Hepatocyte (in vitro differentiated cells): ENCODE results near the gene ETV3. TPM values are rescaled to one million over a fixed set of nuclear protein-coding genes. Genes with fewer than 3 reads are reported as not detected.

Experiments used
- DNase-seq: peaks from one replicate; pipeline ENCODE4 v3.0.0-alpha.2; 2016; ENCODE audit warnings: low spot score
- H2AFZ ChIP-seq: fragments of 200-600 bp; sonication (generic); 2 replicates; pipeline ENCODE4 v1.6.0; 2016; ENCODE audit warnings: antibody characterized with exemption, mild to moderate bottlenecking
- H3K27ac ChIP-seq: fragments of 200-600 bp; sonication (generic); 2 replicates; pipeline ENCODE4 v1.5.1; 2016; ENCODE audit warnings: mild to moderate bottlenecking
- H3K27me3 ChIP-seq: fragments of 200-600 bp; sonication (generic); 2 replicates; pipeline ENCODE4 v1.6.1; 2016
- H3K36me3 ChIP-seq: fragments of 200-600 bp; sonication (generic); replicated peaks from 2 replicates; pipeline ENCODE4 v1.5.1; 2016; ENCODE audit warnings: low read depth; ENCODE audit not compliant: insufficient read depth
- H3K4me1 ChIP-seq: fragments of 200-600 bp; sonication (generic); 2 replicates; pipeline ENCODE4 v1.5.1; 2016; ENCODE audit warnings: mild to moderate bottlenecking, moderate library complexity; ENCODE audit not compliant: insufficient read depth
- H3K4me2 ChIP-seq: fragments of 200-600 bp; sonication (generic); 2 replicates; pipeline ENCODE4 v1.6.0; 2016
- H3K4me3 ChIP-seq: fragments of 200-600 bp; sonication (generic); 2 replicates; pipeline ENCODE4 v1.5.1; 2016; ENCODE audit warnings: mild to moderate bottlenecking
- H3K79me2 ChIP-seq: fragments of 200-600 bp; sonication (generic); 2 replicates; pipeline ENCODE4 v1.6.0; 2017; ENCODE audit warnings: mild to moderate bottlenecking
- H3K9me2 ChIP-seq: fragments of 200-600 bp; sonication (generic); replicated peaks from 2 replicates; pipeline ENCODE4 v1.6.0; 2017; ENCODE audit warnings: mild to moderate bottlenecking; ENCODE audit not compliant: insufficient read depth
- H3K9me3 ChIP-seq: fragments of 200-600 bp; sonication (generic); 2 replicates; pipeline ENCODE4 v1.5.1; 2016; ENCODE audit warnings: low read depth, mild to moderate bottlenecking
- H4K20me1 ChIP-seq: fragments of 200-600 bp; sonication (generic); 2 replicates; pipeline ENCODE4 v1.6.0; 2016; ENCODE audit warnings: mild to moderate bottlenecking; ENCODE audit not compliant: insufficient read depth, poor library complexity, severe bottlenecking
- CTCF ChIP-seq: fragments of 200-600 bp; sonication (generic); IDR thresholded peaks from 2 replicates; pipeline ENCODE4 v1.5.1; 2016; ENCODE audit warnings: antibody characterized with exemption, mild to moderate bottlenecking; ENCODE audit not compliant: poor library complexity
- EZH2 ChIP-seq: fragments of 200-600 bp; sonication (generic); IDR thresholded peaks from 2 replicates; pipeline ENCODE4 v1.6.1; 2016; ENCODE audit warnings: antibody characterized with exemption, mild to moderate bottlenecking, borderline replicate concordance
- EZH2phosphoT487 ChIP-seq: fragments of 200-600 bp; sonication (generic); IDR thresholded peaks from one replicate; pipeline ENCODE4 v1.6.1; 2018; ENCODE audit warnings: antibody characterized with exemption, mild to moderate bottlenecking, low read depth, moderate library complexity; ENCODE audit not compliant: unreplicated experiment, severe bottlenecking
- WGBS: methylation state at CpG from one replicate; pipeline ENCODE4 v1.1.6; 2016; ENCODE audit warnings: low lambda C conversion rate; ENCODE audit errors: missing lambda C conversion rate; 5-methylcytosine and 5-hydroxymethylcytosine counted together
- polyA plus RNA-seq: library from polyadenylated mRNA; unstranded; fragments of >200 nt; fragmentation: Nextera tagmentation; extraction: Ambion mirVana; gene quantifications from 2 replicates; pipeline ENCODE4 v1.2.1, GENCODE V29; 2016
- total RNA-seq: library from RNA; depleted of rRNA; stranded (reverse); fragments of >200 nt; gene quantifications from 2 replicates; pipeline ENCODE4 v1.2.3, GENCODE V29; 2014

Gene ETV3
- total and polyA plus RNA-seq, 2 experiments from 2014 or later, result 8.4 to 17.6 TPM

GRCh38 chr1:157087030-157087429 is 51.2 kb downstream of the ETV3 start:
- H3K4me3 ChIP-seq, result no peak overlapping the region
- no peak for DNase-seq
- no peaks in the 10 kb centered on the region for H3K27me3 ChIP-seq
- H3K36me3 ChIP-seq, result no peaks in the 10 kb centered on the region
- no peak overlapping the region for H3K27ac ChIP-seq
- H3K4me1 ChIP-seq, result peaks cover 8% of the 10 kb centered on the region
- WGBS, result 70% methylated on average over 5 of the region's 5 CpGs
- H3K9me3 ChIP-seq, result no peaks in the 10 kb centered on the region
- TF ChIP-seq CTCF (no peak), EZH2 (no peak), EZH2phosphoT487 (no peak)
- H3K79me2 ChIP-seq, result no peaks in the 10 kb centered on the region
- H3K4me2 ChIP-seq, result no peak overlapping the region
- H3K9me2 ChIP-seq, result no peaks in the 10 kb centered on the region
- no peaks in the 10 kb centered on the region for H4K20me1 ChIP-seq
- no peak overlapping the region for H2AFZ ChIP-seq

DNA sequence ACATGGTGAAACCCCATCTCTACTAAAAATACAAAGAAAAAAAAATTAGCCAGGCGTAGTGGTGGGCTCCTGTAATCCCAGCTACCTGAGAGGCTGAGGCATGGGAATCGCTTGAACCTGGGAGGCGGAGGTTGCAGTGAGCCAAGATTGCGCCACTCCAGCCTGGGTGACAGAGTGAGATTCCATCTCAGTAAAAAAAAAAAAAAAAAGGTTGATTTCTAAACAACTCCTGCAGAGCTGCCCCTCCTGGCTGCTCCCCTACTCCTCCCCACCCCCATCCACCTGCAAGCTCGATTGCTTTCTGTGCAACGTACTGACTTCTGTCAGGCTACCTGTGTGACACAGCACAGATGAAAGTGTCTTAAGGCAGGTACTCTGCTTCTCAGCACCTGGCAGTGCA is 51.9 kb downstream of the ETV3 start:
- no peaks in the 10 kb centered on the region for H4K20me1 ChIP-seq
- no peaks in the 10 kb centered on the region for H3K79me2 ChIP-seq
- H3K4me3 ChIP-seq, result no peak overlapping the region
- no peak for DNase-seq
- H3K27me3 ChIP-seq, result no peaks in the 10 kb centered on the region
- no peak overlapping the region for H3K27ac ChIP-seq
- whole genome bisulfite sequencing, result 64% methylated on average over 6 of the region's 6 CpGs
- H3K9me3 ChIP-seq, result no peaks in the 10 kb centered on the region
- no peaks in the 10 kb centered on the region for H3K36me3 ChIP-seq
- no peaks in the 10 kb centered on the region for H3K9me2 ChIP-seq
- peaks cover 8% of the 10 kb centered on the region for H3K4me1 ChIP-seq
- H3K4me2 ChIP-seq, result no peak overlapping the region
- no peak for TF ChIP-seq EZH2
- no peak for TF ChIP-seq CTCF
- no peak for TF ChIP-seq EZH2phosphoT487
- H2AFZ ChIP-seq, result no peak overlapping the region

DNA sequence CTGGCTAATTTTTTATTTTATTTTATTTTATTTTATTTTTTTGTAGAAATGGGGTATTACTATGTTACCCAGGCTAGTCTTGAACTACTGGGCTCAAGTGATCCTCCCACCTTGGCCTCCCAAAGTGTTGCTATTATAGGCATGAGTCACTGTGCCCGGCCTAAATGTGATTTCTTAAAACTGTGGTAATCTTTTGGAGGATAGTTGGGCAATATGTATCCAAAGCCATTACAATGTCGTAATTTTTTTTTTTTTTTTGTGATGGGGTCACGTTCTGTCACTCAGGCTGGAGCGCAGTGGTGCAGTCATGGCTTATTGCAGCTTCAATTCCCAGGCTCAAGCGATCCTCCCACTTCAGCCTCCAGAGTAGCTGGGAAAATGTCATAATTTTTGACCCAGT is 52.8 kb downstream of the ETV3 start:
- H3K79me2 ChIP-seq, result no peaks in the 10 kb centered on the region
- no peaks in the 10 kb centered on the region for H3K27me3 ChIP-seq
- H3K4me1 ChIP-seq, result peaks cover 2% of the 10 kb centered on the region
- no peak overlapping the region for H2AFZ ChIP-seq
- no peak overlapping the region for H3K27ac ChIP-seq
- TF ChIP-seq CTCF, result no peak
- TF ChIP-seq EZH2, result no peak
- TF ChIP-seq EZH2phosphoT487, result no peak
- 86% methylated on average over 5 of the region's 5 CpGs for WGBS
- H3K9me2 ChIP-seq, result no peaks in the 10 kb centered on the region
- DNase-seq, result no peak
- no peaks in the 10 kb centered on the region for H4K20me1 ChIP-seq
- no peak overlapping the region for H3K4me3 ChIP-seq
- H3K36me3 ChIP-seq, result no peaks in the 10 kb centered on the region
- H3K9me3 ChIP-seq, result no peaks in the 10 kb centered on the region
- H3K4me2 ChIP-seq, result no peak overlapping the region

- no peaks in the 10 kb centered on the region for H3K9me3 ChIP-seq
- H3K36me3 ChIP-seq, result no peaks in the 10 kb centered on the region
- no peak overlapping the region for H3K4me3 ChIP-seq
- no peaks in the 10 kb centered on the region for H3K9me2 ChIP-seq
- TF ChIP-seq EZH2phosphoT487, result no peak
- H3K4me1 ChIP-seq, result no peaks in the 10 kb centered on the region
- H3K27ac ChIP-seq, result no peak overlapping the region
- no peaks in the 10 kb centered on the region for H4K20me1 ChIP-seq
- 86% methylated on average over 5 of the region's 5 CpGs for WGBS
- no peak overlapping the region for H3K4me2 ChIP-seq
- no peak for DNase-seq
- H3K27me3 ChIP-seq, result no peaks in the 10 kb centered on the region
- H2AFZ ChIP-seq, result no peak overlapping the region
- H3K79me2 ChIP-seq, result no peaks in the 10 kb centered on the region
Observed at GRCh38 chr1:157084720-157085119, 53.5 kb downstream of the ETV3 start.
